Effector memory CD4-positive, alpha-beta T cell (primary cell): Measurements from ENCODE around the gene SYCE3.
"Not testable (repeated sequence)": the region's sequence is repeated elsewhere in the genome, so short reads cannot be mapped to it uniquely, and the experiment has no call there.

Experiments used
- DNase-seq, 3 donors: peaks; one replicate each; pipeline ENCODE4 v3.0.0-alpha.2; 2020
- H3K27ac ChIP-seq: 2 replicates; pipeline ENCODE4 v1.7.0; 2013; ENCODE audit warnings: mild to moderate bottlenecking, low read length, moderate library complexity; ENCODE audit not compliant: insufficient read depth, poor library complexity, severe bottlenecking
- H3K27me3 ChIP-seq: replicated peaks from 2 replicates; pipeline ENCODE4 v1.7.0; 2013; ENCODE audit warnings: mild to moderate bottlenecking, low read length; ENCODE audit not compliant: insufficient read depth, control insufficient read depth, poor library complexity, severe bottlenecking
- H3K36me3 ChIP-seq: 2 replicates; pipeline ENCODE4 v1.7.0; 2013; ENCODE audit warnings: mild to moderate bottlenecking, low read length, moderate library complexity; ENCODE audit not compliant: control insufficient read depth, insufficient read depth
- H3K4me1 ChIP-seq: 2 replicates; pipeline ENCODE4 v1.7.0; 2013; ENCODE audit warnings: low read length, mild to moderate bottlenecking; ENCODE audit not compliant: control insufficient read depth, insufficient read depth, poor library complexity, severe bottlenecking
- H3K4me3 ChIP-seq: 2 replicates; pipeline ENCODE4 v1.7.0; 2013; ENCODE audit warnings: low read length, low read depth, mild to moderate bottlenecking; ENCODE audit not compliant: insufficient read depth, poor library complexity, severe bottlenecking
- H3K9me3 ChIP-seq: 2 replicates; pipeline ENCODE4 v1.7.0; 2013; ENCODE audit warnings: mild to moderate bottlenecking, low read length, moderate library complexity; ENCODE audit not compliant: control insufficient read depth
- total RNA-seq, 3 donors: gene quantifications; one replicate each; lab custom pipeline; 2026; lab: John Stamatoyannopoulos, UW

SYCE3 gene, protein sequence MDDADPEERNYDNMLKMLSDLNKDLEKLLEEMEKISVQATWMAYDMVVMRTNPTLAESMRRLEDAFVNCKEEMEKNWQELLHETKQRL
- 0 reads per million in 3 donors for total RNA-seq

DNA sequence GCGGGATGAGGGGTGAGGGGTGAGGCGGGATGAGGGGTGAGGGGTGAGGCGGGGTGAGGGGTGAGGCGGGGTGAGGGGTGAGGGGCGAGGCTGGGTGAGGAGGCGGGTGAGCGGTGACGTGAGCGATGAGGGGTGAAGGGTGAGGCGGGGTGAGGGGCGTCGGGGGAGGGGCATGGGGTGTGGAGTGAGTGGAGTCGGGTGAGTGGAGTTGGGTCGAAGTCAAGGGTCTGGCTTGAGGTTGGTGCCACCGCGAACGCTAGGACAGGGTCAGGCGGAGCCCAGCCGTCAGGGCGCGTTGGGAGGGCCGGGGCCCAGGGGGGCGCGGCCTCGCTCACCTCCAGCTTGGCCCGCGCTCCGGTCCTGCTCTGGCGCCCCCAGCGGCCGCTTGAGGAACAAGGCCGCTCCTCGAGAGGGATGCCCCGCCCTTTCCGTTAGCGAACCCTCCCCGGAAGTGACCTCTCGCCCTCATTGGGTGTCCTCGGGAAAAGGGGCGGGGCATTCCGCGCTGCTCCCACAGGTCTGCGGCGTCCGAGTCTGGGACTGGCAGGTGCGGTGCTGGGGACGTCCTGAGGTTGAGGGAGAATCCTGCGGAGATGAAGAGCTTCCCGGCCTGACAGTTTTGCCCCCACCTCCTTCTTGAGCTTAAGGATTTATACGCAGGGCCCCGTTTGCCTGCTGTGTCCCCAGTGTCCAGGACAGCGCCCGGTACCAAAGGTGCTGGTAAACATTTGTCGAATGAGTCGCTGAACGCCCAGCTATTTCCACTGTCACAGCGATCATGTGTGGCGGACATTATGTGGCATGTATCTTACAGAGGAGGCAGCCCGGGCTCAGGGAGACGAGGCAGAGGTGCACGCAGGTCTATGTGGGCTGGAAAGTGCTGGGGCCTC is at the start of gene SYCE3:
Gene SYCE3, minus strand, starts transcription at position 397 of the 890 bp plus-strand sequence. CDS start 6,514 bp downstream, outside the sequence.
- Histone ChIP-seq H3K4me3 (peak within 1 kb of the TSS; percentile 65), H3K27me3 (no peaks in the 10 kb centered on the region), H3K27ac (peak within 1 kb of the TSS; percentile 55), H3K4me1 (peaks cover 8% of the 10 kb centered on the region), H3K9me3 (no peaks in the 10 kb centered on the region), H3K36me3 (no peaks in the 10 kb centered on the region)
- peak; percentile 91 to 96 (median 96) for DNase-seq

DNA sequence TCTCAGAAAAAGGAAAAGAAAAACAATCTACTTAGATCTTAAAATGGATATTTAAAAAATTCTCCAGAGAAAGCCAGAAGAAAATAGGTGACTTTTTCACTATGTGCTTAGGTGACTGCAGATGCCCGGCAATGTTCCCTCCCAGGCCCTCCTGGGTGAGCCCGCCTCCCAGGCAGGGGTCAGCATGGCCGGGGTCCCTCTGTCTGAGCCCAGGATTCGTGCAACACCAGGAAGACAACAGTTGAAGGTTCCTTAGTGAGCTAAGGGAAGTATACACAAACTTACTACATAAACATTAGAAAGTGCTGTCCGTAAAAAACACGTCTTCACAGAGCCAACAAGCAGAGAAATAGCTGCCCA is 49.4 kb upstream of the SYCE3 start:
- Histone ChIP-seq H3K36me3 (no peaks in the 10 kb centered on the region), H3K9me3 (no peaks in the 10 kb centered on the region), H3K4me1 (no peaks in the 10 kb centered on the region), H3K27me3 (no peaks in the 10 kb centered on the region), H3K4me3 (no peak overlapping the region), H3K27ac (no peak overlapping the region)
- no peak for DNase-seq

DNA sequence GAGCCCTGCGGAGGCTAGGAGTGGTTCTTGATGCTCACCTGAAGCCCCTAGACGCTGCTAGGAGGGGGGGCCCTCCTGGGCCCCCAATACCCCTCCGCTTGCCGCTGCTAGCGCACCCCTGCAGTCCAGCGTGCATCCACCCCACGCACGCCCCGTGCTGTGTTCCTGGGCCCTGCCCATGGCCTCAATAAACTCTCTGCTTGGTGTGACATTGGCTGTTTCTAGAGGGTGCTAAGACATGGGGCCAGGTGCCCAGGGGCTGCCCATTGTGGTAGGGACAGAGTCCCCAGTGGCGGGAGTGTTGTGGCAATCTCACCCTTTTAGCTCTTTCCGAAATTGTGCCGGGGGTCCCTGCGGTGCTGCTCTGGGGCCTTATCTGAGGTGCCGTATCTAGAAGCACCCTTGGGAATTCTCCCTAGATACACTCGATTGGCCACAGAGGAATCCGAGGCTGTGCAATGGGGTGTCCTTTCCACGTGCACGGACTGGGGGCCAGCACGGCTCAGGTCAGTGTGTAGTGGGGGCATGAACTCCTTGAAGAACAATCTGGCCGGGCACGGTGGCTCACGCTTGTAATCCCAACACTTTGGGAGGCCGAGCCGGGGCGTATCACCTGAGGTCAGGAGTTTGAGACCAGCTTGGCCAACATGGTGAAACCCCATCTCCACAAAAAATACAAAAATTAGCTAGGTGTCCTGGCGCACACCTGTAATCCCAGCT is 48.8 kb upstream of the SYCE3 start:
- Histone ChIP-seq H3K4me3 (no peak overlapping the region), H3K4me1 (no peaks in the 10 kb centered on the region), H3K36me3 (no peaks in the 10 kb centered on the region), H3K27me3 (no peaks in the 10 kb centered on the region), H3K27ac (no peak overlapping the region), H3K9me3 (no peaks in the 10 kb centered on the region)
- DNase-seq: no peak

DNA sequence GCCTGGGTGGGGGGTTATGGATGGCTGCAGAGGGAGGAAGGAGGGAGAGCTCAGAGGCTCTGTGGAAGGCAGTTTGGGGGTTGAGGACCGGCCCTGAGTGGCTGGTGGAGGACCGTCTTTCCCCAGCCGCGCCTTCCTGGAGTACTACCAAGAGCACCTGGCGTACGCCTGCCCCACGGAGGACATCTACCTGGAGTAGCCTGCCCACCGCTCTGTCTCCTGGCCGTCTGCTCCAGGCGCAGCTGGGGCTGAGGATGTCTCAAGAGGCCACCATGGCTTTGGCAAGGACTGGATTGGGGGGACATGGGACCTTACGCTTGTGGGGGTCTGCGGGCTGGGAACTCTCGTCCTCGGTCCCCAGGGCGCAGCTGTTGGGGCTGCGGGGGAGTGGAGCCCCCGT is 47.9 kb upstream of the SYCE3 start:
- Histone ChIP-seq H3K4me1 (no peaks in the 10 kb centered on the region), H3K27me3 (no peaks in the 10 kb centered on the region), H3K9me3 (no peaks in the 10 kb centered on the region), H3K4me3 (no peak overlapping the region), H3K27ac (no peak overlapping the region), H3K36me3 (no peaks in the 10 kb centered on the region)
- no peak for DNase-seq

DNA sequence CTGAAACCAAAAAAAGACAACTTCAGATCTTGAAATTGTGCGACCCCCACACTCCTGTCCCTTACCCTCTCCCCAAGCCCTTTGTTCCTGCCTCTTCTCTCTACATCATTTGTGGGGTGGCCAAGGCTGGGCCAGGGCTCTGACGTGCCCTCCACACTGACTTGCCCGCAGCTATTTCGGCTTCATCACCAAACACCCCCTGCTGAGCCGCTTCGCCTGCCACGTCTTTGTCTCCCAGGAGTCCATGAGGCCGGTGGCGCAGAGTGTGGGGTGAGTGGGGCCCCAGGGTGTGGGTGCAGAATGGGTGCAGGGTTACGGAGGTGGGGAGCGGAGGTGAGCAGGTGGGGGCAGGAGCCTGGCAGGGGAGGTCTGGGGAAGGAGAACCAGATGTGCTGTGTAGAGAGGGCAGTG is 47.3 kb upstream of the SYCE3 start:
- Histone ChIP-seq H3K27ac (no peak overlapping the region), H3K36me3 (no peaks in the 10 kb centered on the region), H3K27me3 (peaks cover 5% of the 10 kb centered on the region), H3K4me3 (no peak overlapping the region), H3K4me1 (no peaks in the 10 kb centered on the region), H3K9me3 (no peaks in the 10 kb centered on the region)
- DNase-seq: no peak

DNA sequence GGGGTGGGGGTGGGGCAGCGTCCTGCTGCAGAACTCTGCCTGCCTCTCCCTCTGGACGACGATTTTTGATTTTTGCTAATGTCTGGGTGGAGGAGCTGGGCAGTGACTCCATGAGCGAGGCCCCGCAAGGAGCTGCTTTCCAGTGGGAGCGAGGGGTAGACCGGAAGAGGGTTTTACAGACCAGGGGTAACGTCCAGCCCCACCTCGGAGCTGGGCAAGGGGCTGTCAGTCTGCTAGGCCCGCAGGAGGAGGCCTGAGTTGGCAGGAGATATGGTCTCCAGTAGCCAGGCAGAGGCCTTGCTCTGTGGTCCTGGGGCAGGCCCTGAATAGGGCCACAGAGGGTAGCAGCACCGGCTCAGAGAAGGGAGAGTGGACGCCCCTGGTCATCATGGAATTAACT is 46.9 kb upstream of the SYCE3 start:
- Histone ChIP-seq H3K4me1 (no peaks in the 10 kb centered on the region), H3K36me3 (no peaks in the 10 kb centered on the region), H3K27ac (no peak overlapping the region), H3K27me3 (peaks cover 9% of the 10 kb centered on the region), H3K9me3 (no peaks in the 10 kb centered on the region), H3K4me3 (no peak overlapping the region)
- DNase-seq: no peak

DNA sequence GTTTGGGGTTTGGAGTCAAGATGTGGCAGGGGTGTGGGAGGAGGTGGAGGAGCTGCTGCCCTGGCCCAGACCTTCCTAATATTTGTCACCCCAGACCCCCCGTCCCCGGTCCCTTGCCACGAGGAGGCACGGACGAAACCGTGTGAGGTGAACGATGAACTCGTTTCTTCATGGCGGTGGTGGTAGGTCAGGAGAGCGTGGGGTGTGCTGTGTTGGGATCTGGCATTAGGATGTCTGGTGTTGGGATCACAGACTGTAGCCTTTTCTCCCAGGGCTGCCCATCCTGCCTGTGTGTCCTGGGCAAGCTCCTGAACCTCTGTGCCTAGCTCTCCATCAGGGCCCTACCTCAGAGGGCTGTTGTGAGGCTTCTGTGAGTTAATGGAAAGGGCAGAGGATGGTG is 46.3 kb upstream of the SYCE3 start:
- Histone ChIP-seq H3K27me3 (peaks cover 13% of the 10 kb centered on the region), H3K27ac (no peak overlapping the region), H3K9me3 (no peaks in the 10 kb centered on the region), H3K36me3 (no peaks in the 10 kb centered on the region), H3K4me3 (no peak overlapping the region), H3K4me1 (no peaks in the 10 kb centered on the region)
- no peak for DNase-seq

DNA sequence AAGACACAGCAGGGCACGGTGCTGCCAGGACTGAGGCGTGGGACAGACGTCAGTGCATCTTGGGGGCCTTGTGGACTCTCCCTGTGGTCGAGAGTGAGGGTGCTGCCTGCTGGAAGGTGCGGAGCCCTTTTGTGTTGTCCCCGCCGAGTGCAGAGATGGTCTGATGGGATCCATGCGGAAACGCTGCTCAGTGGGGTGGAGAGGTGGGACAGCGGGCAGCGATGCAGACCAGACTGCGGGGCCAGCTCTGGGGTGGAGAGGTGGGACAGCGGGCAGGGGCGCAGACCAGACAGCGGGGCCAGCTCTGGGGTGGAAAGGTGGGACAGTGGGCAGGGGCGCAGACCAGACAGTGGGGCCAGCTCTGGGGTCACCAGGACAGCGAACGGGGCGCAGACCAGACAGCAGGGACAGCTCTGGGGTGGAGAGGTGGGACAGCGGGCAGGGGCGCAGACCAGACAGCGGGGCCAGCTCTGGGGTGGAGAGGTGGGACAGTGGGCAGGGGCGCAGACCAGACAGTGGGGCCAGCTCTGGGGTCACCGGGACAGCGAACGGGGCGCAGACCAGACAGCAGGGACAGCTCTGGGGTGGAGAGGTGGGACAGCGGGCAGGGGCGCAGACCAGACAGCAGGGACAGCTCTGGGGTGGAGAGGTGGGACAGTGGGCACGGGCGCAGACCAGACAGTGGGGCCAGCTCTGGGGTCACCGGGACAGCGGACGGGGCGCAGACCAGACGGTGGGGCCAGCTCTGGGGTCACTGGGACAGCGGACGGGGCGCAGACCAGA is 45.5 kb upstream of the SYCE3 start:
- H3K27me3 ChIP-seq: peaks cover 21% of the 10 kb centered on the region
- H3K36me3 ChIP-seq: not testable (repeated sequence)

DNA sequence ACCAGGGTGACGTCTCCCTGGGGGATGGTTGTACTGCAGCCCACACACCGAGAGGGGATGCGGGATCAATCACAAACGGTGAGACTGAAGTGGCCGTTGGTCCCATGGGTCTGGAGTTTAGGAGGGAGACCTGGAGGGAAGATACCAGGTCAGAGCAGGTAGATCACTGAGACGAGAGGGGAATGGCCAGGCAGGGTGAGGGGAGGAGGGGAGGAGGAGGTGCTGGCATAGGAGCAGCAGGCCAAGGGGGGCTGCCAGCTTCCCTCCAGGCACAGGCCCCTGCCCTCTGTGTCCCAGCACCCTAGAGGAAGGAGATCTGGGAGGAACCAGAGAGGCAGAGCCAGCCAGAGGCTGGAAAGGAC is 44.9 kb upstream of the SYCE3 start:
- H3K27me3 ChIP-seq: peaks cover 27% of the 10 kb centered on the region
- H3K9me3 ChIP-seq: no peaks in the 10 kb centered on the region
- H3K36me3 ChIP-seq: no peaks in the 10 kb centered on the region
- no peaks in the 10 kb centered on the region for H3K4me1 ChIP-seq
- H3K27ac ChIP-seq: no peak overlapping the region
- no peak for DNase-seq
- H3K4me3 ChIP-seq: no peak overlapping the region

More for the DNA sequence above, 45.5 kb upstream of the SYCE3 start:
- not testable (repeated sequence) for H3K4me3 ChIP-seq, DNase-seq, H3K9me3 ChIP-seq, H3K4me1 ChIP-seq, H3K27ac ChIP-seq
